ENCODE measurements around the gene SIX4. TPM values are rescaled to one million over a fixed set of nuclear protein-coding genes. Genes with fewer than 3 reads are reported as not detected.
"Not testable (repeated sequence)": the region's sequence is repeated elsewhere in the genome, so short reads cannot be mapped to it uniquely, and the experiment has no call there.

The SIX4 gene
- total RNA-seq, 2 donors from 2014 or later, result 17.6 to 21.3 TPM

DNA sequence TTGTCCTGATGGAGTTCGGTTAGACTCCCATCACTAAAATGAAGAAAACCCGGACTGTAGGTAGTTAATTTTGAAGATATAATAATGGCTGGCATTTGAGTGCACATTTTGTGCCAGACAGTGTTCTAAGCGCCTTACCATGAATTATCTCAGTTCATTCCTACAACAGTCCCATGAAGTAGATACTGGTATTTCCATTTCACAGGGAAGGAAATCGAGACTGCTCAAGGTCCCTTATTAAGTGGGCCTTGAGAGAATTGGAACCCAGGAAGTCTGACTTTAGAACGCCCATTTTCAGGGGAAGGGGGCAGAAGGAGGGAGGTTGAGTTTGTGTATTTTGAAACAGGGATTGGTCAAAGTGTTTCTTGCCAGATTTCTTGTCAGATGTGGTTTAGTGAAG lies 11.3 kb upstream of the SIX4 start:
- Histone ChIP-seq H3K4me3 (peak overlapping the region; percentile 63 to 86), H3K36me3 (no peaks in the 10 kb centered on the region), H3K4me1 (replicated peaks) (no peaks in the 10 kb centered on the region), H3K27me3 (replicated peaks; ENCODE audit: insufficient read depth) (no peaks in the 10 kb centered on the region), H3K9me3 (no peaks in the 10 kb centered on the region), H3K27ac (peak overlapping the region in 1 of 2 donors; percentile 74)
- no peak for DNase-seq (ENCODE audit: low spot score)
- TF ChIP-seq, protein P1, sequence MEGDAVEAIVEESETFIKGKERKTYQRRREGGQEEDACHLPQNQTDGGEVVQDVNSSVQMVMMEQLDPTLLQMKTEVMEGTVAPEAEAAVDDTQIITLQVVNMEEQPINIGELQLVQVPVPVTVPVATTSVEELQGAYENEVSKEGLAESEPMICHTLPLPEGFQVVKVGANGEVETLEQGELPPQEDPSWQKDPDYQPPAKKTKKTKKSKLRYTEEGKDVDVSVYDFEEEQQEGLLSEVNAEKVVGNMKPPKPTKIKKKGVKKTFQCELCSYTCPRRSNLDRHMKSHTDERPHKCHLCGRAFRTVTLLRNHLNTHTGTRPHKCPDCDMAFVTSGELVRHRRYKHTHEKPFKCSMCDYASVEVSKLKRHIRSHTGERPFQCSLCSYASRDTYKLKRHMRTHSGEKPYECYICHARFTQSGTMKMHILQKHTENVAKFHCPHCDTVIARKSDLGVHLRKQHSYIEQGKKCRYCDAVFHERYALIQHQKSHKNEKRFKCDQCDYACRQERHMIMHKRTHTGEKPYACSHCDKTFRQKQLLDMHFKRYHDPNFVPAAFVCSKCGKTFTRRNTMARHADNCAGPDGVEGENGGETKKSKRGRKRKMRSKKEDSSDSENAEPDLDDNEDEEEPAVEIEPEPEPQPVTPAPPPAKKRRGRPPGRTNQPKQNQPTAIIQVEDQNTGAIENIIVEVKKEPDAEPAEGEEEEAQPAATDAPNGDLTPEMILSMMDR (IDR thresholded peaks at IDR 0.05), result no peak
- TF ChIP-seq POLR2A (IDR thresholded peaks at IDR 0.05), result no peak
- no peak for TF ChIP-seq POLR2AphosphoS5 (IDR thresholded peaks at IDR 0.05)
- WGBS, result 3% methylated on average over 5 of the region's 5 CpGs
- intact Hi-C loops (cut with DNase I), result no loop called here

DNA sequence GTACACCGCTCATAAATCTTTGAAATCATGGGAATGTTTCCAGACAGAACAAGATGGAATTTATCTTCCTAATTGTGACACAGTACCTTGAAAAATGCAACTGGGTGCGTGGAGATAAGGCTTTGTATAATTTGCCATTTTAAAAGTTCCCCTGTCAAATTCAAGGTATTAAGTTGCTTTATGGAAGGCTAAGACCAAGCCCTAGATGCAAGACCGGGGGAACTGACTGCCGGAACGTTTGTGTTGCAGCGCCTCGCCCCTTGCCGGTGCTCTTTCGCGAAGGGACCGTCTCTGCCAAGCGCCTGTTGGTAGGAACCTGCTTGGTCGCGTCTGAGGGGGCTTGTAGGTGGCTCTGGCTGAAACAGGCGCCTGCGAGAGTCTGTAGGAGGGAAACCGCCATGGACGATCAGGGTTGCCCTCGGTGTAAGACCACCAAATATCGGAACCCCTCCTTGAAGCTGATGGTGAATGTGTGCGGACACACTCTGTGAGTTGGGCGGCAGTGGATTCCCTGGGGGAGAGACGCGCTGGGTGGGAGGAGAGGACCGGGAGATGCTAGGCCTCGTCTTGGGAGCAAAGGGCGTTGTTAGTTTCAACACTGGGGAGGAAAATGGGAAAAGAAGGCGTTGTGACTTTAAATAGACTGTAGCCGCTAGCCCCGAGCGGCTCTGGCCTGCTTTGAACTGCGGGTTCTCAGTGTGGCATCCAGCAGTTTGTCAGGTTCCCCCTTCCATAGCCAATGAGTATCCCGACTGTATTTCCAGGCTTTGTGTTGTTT lies 10.5 kb upstream of the SIX4 start, which contains the start of gene MNAT1:
TSS of gene MNAT1 (plus strand) at position 297 of the 778 bp plus-strand sequence. CDS start at position 399, 102 bp downstream.
- peak; percentile 71 for DNase-seq (ENCODE audit: low spot score)
- H3K9me3 ChIP-seq, result no peaks in the 10 kb centered on the region
- H3K36me3 ChIP-seq, result no peaks in the 10 kb centered on the region
- H3K4me3 ChIP-seq, result peak within 1 kb of the TSS; percentile 63 to 86
- peak within 1 kb of the TSS; percentile 74 to 82 for H3K27ac ChIP-seq
- under 1% methylated on average over 33 of the region's 33 CpGs for WGBS
- H3K27me3 ChIP-seq (replicated peaks; ENCODE audit: insufficient read depth), result no peaks in the 10 kb centered on the region
- intact Hi-C loops (cut with DNase I), result no loop called here
- TF ChIP-seq, protein P1 (IDR thresholded peaks at IDR 0.05), result peak in 1 of 4 experiments; percentile 19
- TF ChIP-seq POLR2A (IDR thresholded peaks at IDR 0.05), result no peak
- peak; percentile 80 for TF ChIP-seq POLR2AphosphoS5 (IDR thresholded peaks at IDR 0.05)
- no peaks in the 10 kb centered on the region for H3K4me1 ChIP-seq (replicated peaks)

DNA sequence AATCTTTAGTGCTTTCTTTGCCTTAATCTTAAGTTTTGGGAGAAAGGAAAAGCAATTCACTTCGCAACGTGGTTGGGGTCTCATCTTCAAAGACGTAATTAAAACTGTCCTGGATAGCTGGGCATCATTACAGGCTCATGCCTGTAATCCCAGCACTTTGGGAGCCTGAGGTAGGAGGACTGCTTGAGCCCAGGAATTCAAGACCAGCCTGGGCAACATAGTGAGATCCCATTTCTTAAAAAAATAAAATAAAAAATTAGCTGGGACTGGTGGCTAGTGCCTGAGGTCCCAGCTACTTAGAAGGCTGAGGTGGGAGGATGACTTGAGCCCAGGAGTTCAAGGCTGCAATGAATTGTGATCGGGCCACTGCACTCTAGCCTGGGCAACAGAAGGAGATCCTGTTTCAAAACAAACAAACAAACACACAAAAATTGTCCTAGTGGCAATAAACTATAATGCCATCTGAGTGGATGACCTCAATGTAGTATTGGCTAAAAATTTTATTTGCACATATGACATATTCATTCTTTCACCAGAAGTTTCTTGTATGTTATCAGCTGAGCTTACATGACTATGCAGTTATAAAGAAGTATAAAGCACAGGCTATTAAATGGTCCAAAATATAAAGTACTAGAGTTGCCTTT lies 8.8 kb upstream of the SIX4 start:
- no peaks in the 10 kb centered on the region for H3K9me3 ChIP-seq
- H3K4me1 ChIP-seq (replicated peaks), result no peaks in the 10 kb centered on the region
- no peak overlapping the region for H3K27ac ChIP-seq
- TF ChIP-seq, protein P1 (IDR thresholded peaks at IDR 0.05), result no peak
- no peak for TF ChIP-seq POLR2AphosphoS5 (IDR thresholded peaks at IDR 0.05)
- no peak overlapping the region for H3K4me3 ChIP-seq
- intact Hi-C loops (cut with DNase I), result no loop called here
- H3K27me3 ChIP-seq (replicated peaks; ENCODE audit: insufficient read depth), result no peaks in the 10 kb centered on the region
- DNase-seq (ENCODE audit: low spot score), result no peak
- WGBS, result 81% methylated on average over 4 of the region's 4 CpGs
- H3K36me3 ChIP-seq, result no peaks in the 10 kb centered on the region

DNA sequence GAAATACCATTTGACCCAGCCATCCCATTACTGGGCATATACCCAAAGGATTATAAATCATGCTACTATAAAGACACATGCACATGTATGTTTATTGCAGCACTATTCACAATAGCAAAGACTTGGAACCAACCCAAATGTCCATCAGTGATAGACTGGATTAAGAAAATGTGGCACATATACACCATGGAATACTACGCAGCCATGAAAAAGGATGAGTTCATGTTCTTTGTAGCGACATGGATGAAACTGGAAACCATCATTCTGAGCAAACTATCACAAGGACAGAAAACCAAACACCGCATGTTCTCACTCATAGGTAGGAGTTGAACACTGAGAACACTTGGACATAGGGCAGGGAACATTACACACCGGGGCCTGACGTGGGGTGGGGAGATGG lies 7.1 kb upstream of the SIX4 start:
- H3K9me3 ChIP-seq; DNase-seq (ENCODE audit: low spot score); H3K36me3 ChIP-seq; H3K4me3 ChIP-seq; H3K27me3 ChIP-seq (replicated peaks; ENCODE audit: insufficient read depth); intact Hi-C loops (cut with DNase I); H3K4me1 ChIP-seq (replicated peaks); H3K27ac ChIP-seq: not testable (repeated sequence)
- 93% methylated on average over 5 of the region's 5 CpGs for WGBS

DNA sequence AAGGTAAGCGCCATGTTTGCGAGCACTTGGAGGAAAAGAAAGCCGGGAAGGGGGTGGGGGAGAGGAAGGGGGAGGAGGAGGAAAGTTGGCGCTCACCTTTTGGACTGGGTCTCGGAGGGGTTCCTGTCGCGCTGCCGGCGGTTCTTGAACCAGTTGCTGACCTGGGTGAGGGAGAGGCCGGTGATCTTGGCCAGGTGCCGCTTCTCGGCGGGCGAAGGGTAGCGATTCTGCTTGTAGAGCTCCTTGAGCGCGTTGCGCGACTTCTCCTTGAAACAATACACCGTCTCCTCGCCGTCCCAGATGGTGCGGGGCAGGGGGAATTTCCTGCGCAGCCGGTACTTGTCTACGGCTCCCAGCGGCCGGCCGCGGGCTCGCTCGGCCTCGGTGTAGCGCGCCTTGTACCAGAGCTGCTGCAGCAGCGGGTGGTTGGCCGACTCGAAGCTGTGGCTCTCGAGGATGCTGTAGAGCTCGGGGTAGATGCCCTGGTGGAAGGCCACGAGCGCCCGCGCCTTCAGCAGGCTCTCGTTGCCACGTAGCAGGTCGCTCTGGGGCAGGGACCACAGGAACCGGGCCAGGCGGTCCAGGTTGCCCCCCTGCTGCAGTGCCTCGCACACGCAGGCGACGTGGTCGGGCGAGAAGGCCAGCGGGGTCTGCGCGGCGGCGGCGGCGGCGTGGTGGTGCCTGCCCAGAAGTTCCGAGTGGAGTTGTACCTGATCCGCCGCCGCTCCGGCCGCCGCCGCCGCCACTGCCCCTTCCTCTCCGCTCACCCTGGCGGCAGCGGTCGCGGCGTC lies 840 bp downstream of the SIX4 start:
- no peaks in the 10 kb centered on the region for H3K9me3 ChIP-seq
- intact Hi-C loops (cut with DNase I), result loop anchor here (5.0 to 10.0 kb wide), 4 partner anchors 71 to 629 kb away; partner anchors contain the start of genes PCNX4, SLC38A6 and TRMT5

More for the DNA sequence above, 840 bp downstream of the SIX4 start:
- Histone ChIP-seq H3K27me3 (replicated peaks; ENCODE audit: insufficient read depth) (no peaks in the 10 kb centered on the region), H3K4me1 (replicated peaks) (no peaks in the 10 kb centered on the region), H3K27ac (peak overlapping the region; percentile 84 to 94), H3K4me3 (peak overlapping the region; percentile 78 to 88), H3K36me3 (no peaks in the 10 kb centered on the region)
- peak; percentile 38 for DNase-seq (ENCODE audit: low spot score)
- under 1% methylated on average over 45 of the region's 78 CpGs for WGBS
- TF ChIP-seq, protein P1 (IDR thresholded peaks at IDR 0.05), result no peak
- no peak for TF ChIP-seq POLR2A (IDR thresholded peaks at IDR 0.05)
- no peak for TF ChIP-seq POLR2AphosphoS5 (IDR thresholded peaks at IDR 0.05)

All from prostate gland (tissue), 2 donors.